Esophagus muscularis mucosa (tissue), 4 donors: Measurements from ENCODE around the gene SHMT2.

Source experiments
- CTCF ChIP-seq, 3 experiments: fragments of 200-600 bp in 2 of 3; fragments of 450-650 bp in 1 of 3; sonication (generic) in 2 of 3; IDR thresholded peaks; one replicate each; pipeline ENCODE4 v1.5.1; 2017 to 2019; ENCODE audit warnings: antibody characterized with exemption in 3 of 3, mild to moderate bottlenecking in 2 of 3, moderate library complexity in 1 of 3
- EP300 ChIP-seq: sonication (generic); formaldehyde crosslinking; IDR thresholded peaks from one replicate; pipeline ENCODE4 v1.6.1; 2017; ENCODE audit warnings: antibody characterized with exemption
- POLR2A ChIP-seq: fragments of 450-650 bp; IDR thresholded peaks from one replicate; pipeline ENCODE4 v1.6.1; 2017; ENCODE audit warnings: antibody characterized with exemption, moderate library complexity, mild to moderate bottlenecking, low read depth

GRCh38 chr12:57212701-57213057 is 16.8 kb upstream of the SHMT2 start:
- TF ChIP-seq CTCF (IDR thresholded peaks at IDR 0.05) (no peak), EP300 (no peak), POLR2A (no peak)
